Endothelial cell of umbilical vein (primary cell): ENCODE data around the gene ATP5PB. TPM values are rescaled to one million over a fixed set of nuclear protein-coding genes. Genes with fewer than 3 reads are reported as not detected.

Experiments
- BruUV-seq: library from RNA; stranded (reverse); fragments of 400-500 nt; replicated peaks from 2 replicates; lab custom pipeline; 2021; lab: Mats Ljungman, UMichigan
- CTCF ChIA-PET: fragments of 300-600, 350-600 bp; sonication (Branson Sonifier 250); formaldehyde crosslinking; loops from one replicate; lab custom pipeline; 2021; ENCODE audit warnings: antibody characterized with exemption, inconsistent platforms; lab: Charles Lee
- POLR2A ChIA-PET: fragments of 300-600, 350-600 bp; sonication (Branson Sonifier 250); formaldehyde crosslinking; loops from one replicate; lab custom pipeline; 2021; ENCODE audit warnings: antibody characterized with exemption, inconsistent platforms; lab: Charles Lee
- DNase-seq: peaks from one replicate; pipeline ENCODE4 v3.0.0-alpha.2; 2011; ENCODE audit warnings: low read depth, low spot score
- FAIRE-seq: peaks from 2 replicates; lab custom pipeline; 2011; peaks lifted over from hg19 to GRCh38; lab: Jason Lieb, UNC
- H2AFZ ChIP-seq: 2 replicates; pipeline ENCODE4 v1.6.0; 2012; ENCODE audit warnings: low read depth, low read length, control low read depth, inconsistent platforms
- H3K27ac ChIP-seq: 2 replicates; pipeline ENCODE4 v1.5.1; 2011; ENCODE audit warnings: low read depth, mild to moderate bottlenecking, control low read depth, low read length, moderate library complexity; ENCODE audit not compliant: insufficient read depth
- H3K27me3 ChIP-seq, 2 experiments: 2 replicates each; pipeline versions ENCODE4 v1.6.0 to v1.6.1; 2011; ENCODE audit warnings: low read length in 2 of 2, mixed read lengths in 1 of 2; ENCODE audit not compliant: control insufficient read depth in 2 of 2, insufficient read depth in 2 of 2
- H3K36me3 ChIP-seq, 2 experiments: 2 replicates in 1 of 2; 3 replicates in 1 of 2; pipeline ENCODE4 v1.5.1; 2011; ENCODE audit warnings: low read length in 2 of 2, mild to moderate bottlenecking in 1 of 2, moderate library complexity in 1 of 2; ENCODE audit not compliant: control insufficient read depth in 2 of 2, insufficient read depth in 2 of 2; ENCODE audit errors: extremely low read depth in 1 of 2
- H3K4me1 ChIP-seq: 3 replicates; pipeline ENCODE4 v1.5.1; 2011; ENCODE audit warnings: mild to moderate bottlenecking, low read length; ENCODE audit not compliant: control insufficient read depth, insufficient read depth; ENCODE audit errors: extremely low read depth
- H3K4me2 ChIP-seq: 2 replicates; pipeline ENCODE4 v1.6.1; 2011; ENCODE audit warnings: low read length, control low read depth, mixed read lengths; ENCODE audit not compliant: insufficient read depth
- H3K4me3 ChIP-seq, 3 experiments: fragments of 200-600 bp in 1 of 3; sonication (generic), shearing (Covaris generic) in 1 of 3; replicated peaks in 1 of 3; 2 replicates each; pipeline ENCODE4 v1.5.1; 2011 to 2016; ENCODE audit warnings: control low read depth in 3 of 3, low read length in 3 of 3, mild to moderate bottlenecking in 2 of 3, inconsistent platforms in 1 of 3, low read depth in 1 of 3, moderate library complexity in 1 of 3; ENCODE audit not compliant: insufficient read depth in 1 of 3
- H3K79me2 ChIP-seq: 2 replicates; pipeline ENCODE4 v1.6.0; 2012; ENCODE audit warnings: low read length, inconsistent platforms; ENCODE audit not compliant: control insufficient read depth, insufficient read depth
- H3K9ac ChIP-seq: replicated peaks from 2 replicates; pipeline ENCODE3; 2011; ENCODE audit warnings: low read length, control low read depth; ENCODE audit not compliant: insufficient read depth; ENCODE audit errors: extremely low read depth
- H3K9me1 ChIP-seq: replicated peaks from 3 replicates; pipeline ENCODE4 v1.6.0; 2011; ENCODE audit warnings: mild to moderate bottlenecking, low read length; ENCODE audit not compliant: control insufficient read depth, insufficient read depth; ENCODE audit errors: extremely low read depth
- H3K9me3 ChIP-seq: replicated peaks from 2 replicates; pipeline ENCODE4 v1.5.1; 2012; ENCODE audit warnings: low read length, inconsistent platforms; ENCODE audit not compliant: control insufficient read depth, insufficient read depth
- H4K20me1 ChIP-seq: replicated peaks from 2 replicates; pipeline ENCODE3; 2011; ENCODE audit warnings: mild to moderate bottlenecking, low read length; ENCODE audit not compliant: control insufficient read depth, insufficient read depth; ENCODE audit errors: extremely low read depth
- FOS ChIP-seq: IDR thresholded peaks from 2 replicates; pipeline ENCODE4 v1.6.1; 2011; ENCODE audit warnings: mild to moderate bottlenecking, low read length, moderate library complexity, borderline replicate concordance; ENCODE audit not compliant: insufficient read depth
- JUN ChIP-seq: IDR thresholded peaks from 2 replicates; pipeline ENCODE4 v1.6.1; 2011; ENCODE audit warnings: borderline replicate concordance, low read depth; ENCODE audit not compliant: insufficient read length, insufficient read depth
- MYC ChIP-seq: IDR thresholded peaks from one replicate; pipeline ENCODE4 v1.6.1; 2011; ENCODE audit warnings: mild to moderate bottlenecking, low read depth, low read length
- POLR2A ChIP-seq: IDR thresholded peaks from 2 replicates; pipeline ENCODE4 v1.6.1; 2012; ENCODE audit warnings: low read depth, mild to moderate bottlenecking, control low read depth, low read length
- dilution Hi-C: fragments of 300-500 bp; cut with MboI; formaldehyde crosslinking; loops from one replicate; pipeline ENCODE4 v1.15.0; 2019; ENCODE audit warnings: low sequenced_read_pairs; ENCODE audit not compliant: extremely low pct_ligation_motif_present
- intact Hi-C: fragments of 100-400 bp; cut with micrococcal nuclease; formaldehyde crosslinking; loops from one replicate; pipeline ENCODE4 v1.10.0; 2022
- polyA plus RNA-seq, 4 experiments: library from polyadenylated mRNA; depleted of rRNA in 3 of 4; stranded (reverse) in 3 of 4; unstranded in 1 of 4; fragments of >200 nt; gene quantifications; 2 replicates each; pipeline versions ENCODE4 v1.2.1 to v1.2.3, GENCODE V29; 2011 to 2012; ENCODE audit warnings: missing spikeins in 1 of 4
- total RNA-seq: library from RNA; stranded (reverse); gene quantifications from 2 replicates; pipeline ENCODE4 v1.2.3, GENCODE V29; 2021
- TF ChIP-seq, protein P1 (sequence below), 2 donors: IDR thresholded peaks; 1 replicate in 1 of 2; 2 replicates in 1 of 2; pipeline ENCODE4 v1.5.1; 2011; ENCODE audit warnings: low read length in 2 of 2, mild to moderate bottlenecking in 2 of 2, moderate library complexity in 2 of 2, control low read depth in 1 of 2, inconsistent platforms in 1 of 2, low read depth in 1 of 2; ENCODE audit not compliant: insufficient read depth in 1 of 2; ENCODE audit errors: extremely low read depth in 1 of 2

ATP5PB gene
- total and polyA plus RNA-seq, 2 donors (not counting 3 experiments of a cell fraction or from before 2014, with no cell fraction given): 231 to 244 TPM

DNA sequence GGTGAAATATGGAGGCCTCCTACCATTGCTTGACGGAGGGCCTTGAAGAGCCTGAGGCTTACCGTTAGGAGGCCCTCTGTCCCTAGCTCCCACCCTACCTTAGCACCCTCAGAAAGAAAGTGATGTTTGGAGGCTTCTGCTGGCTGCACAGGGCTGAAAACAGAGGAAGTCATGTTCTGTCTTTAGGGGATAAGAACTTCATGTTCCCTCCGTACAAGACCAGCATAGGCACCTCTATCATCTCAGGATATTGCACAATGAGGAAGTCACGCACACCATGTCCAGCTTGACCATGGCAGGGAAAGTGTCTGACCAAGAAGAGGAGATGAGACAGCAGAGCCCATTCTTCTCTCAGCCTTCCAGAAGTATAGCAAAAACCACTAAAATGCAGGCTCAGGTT lies 40.3 kb downstream of the ATP5PB start:
- intact Hi-C loops (no loop called here), dilution Hi-C loops (no loop called here)
- Histone ChIP-seq H3K9me1 (no peaks in the 10 kb centered on the region), H3K9ac (no peak overlapping the region), H3K4me1 (no peaks in the 10 kb centered on the region), H3K36me3 (no peaks in the 10 kb centered on the region), H3K27me3 (peaks cover 16 to 18% of the 10 kb centered on the region in 2 experiments), H3K4me2 (no peak overlapping the region), H4K20me1 (no peaks in the 10 kb centered on the region), H3K79me2 (no peaks in the 10 kb centered on the region), H3K27ac (no peak overlapping the region), H3K4me3 (no peak overlapping the region), H3K9me3 (no peaks in the 10 kb centered on the region), H2AFZ (no peak overlapping the region)
- FAIRE-seq (no peak), DNase-seq (no peak)
- no TSS peak for BruUV-seq
- ChIA-PET POLR2A (no interaction called here), CTCF (interaction anchor here (1.0 to 2.2 kb wide), 4 partner anchors 7 to 19 kb away, joined by 3 to 11 read pairs (median 6); no protein-coding TSS in a partner anchor)
- TF ChIP-seq, protein P1, sequence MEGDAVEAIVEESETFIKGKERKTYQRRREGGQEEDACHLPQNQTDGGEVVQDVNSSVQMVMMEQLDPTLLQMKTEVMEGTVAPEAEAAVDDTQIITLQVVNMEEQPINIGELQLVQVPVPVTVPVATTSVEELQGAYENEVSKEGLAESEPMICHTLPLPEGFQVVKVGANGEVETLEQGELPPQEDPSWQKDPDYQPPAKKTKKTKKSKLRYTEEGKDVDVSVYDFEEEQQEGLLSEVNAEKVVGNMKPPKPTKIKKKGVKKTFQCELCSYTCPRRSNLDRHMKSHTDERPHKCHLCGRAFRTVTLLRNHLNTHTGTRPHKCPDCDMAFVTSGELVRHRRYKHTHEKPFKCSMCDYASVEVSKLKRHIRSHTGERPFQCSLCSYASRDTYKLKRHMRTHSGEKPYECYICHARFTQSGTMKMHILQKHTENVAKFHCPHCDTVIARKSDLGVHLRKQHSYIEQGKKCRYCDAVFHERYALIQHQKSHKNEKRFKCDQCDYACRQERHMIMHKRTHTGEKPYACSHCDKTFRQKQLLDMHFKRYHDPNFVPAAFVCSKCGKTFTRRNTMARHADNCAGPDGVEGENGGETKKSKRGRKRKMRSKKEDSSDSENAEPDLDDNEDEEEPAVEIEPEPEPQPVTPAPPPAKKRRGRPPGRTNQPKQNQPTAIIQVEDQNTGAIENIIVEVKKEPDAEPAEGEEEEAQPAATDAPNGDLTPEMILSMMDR (IDR thresholded peaks at IDR 0.05; ENCODE audit: extremely low read depth in 1 of 2, insufficient read depth in 1 of 2, low read depth in 1 of 2, low read length in 2 of 2): no peak
- TF ChIP-seq FOS (no peak), JUN (no peak), MYC (no peak), POLR2A (no peak)

DNA sequence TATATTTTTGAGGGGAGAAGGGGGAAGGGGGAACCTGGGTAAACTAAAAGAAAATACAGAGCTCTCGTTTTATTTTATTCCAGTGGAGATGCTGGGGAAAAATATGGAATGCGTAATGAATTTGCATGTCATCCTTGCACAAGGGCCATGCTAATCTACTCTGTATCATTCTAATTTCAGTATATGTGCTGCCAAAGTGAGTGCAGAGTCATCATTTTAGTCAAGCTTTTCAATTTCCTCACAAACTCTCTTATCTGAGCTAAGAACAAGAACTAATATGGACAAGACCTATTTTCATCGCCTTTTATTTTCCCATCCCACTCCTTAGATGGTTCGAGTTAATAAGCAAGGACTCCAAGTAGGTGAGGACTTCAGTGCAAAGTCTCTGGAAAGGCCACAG lies 41.0 kb downstream of the ATP5PB start:
- Histone ChIP-seq H3K4me1 (no peaks in the 10 kb centered on the region), H3K27ac (no peak overlapping the region), H3K4me3 (no peak overlapping the region), H3K4me2 (no peak overlapping the region), H3K9ac (no peak overlapping the region), H2AFZ (no peak overlapping the region), H4K20me1 (no peaks in the 10 kb centered on the region), H3K27me3 (peaks cover 18 to 20% of the 10 kb centered on the region in 2 experiments), H3K9me1 (no peaks in the 10 kb centered on the region), H3K9me3 (no peaks in the 10 kb centered on the region), H3K79me2 (no peaks in the 10 kb centered on the region), H3K36me3 (no peaks in the 10 kb centered on the region)
- DNase-seq: no peak
- no peak for TF ChIP-seq MYC
- BruUV-seq: no TSS peak
- ChIA-PET CTCF (interaction anchor here (1.0 to 2.2 kb wide), 6 partner anchors 8 to 257 kb away, joined by 3 to 11 read pairs (median 4); no protein-coding TSS in a partner anchor), POLR2A (no interaction called here)
- dilution Hi-C loops (no loop called here), intact Hi-C loops (no loop called here)
- FAIRE-seq: no peak
